Type B pancreatic cell (in vitro differentiated cells): ENCODE data around the gene PNPLA8. TPM values are rescaled to one million over a fixed set of nuclear protein-coding genes. Genes with fewer than 3 reads are reported as not detected.
A peak's percentile ranks its signal among the peaks of the same experiment; 100 is the strongest.

Experiments used
- DNase-seq: peaks from one replicate; pipeline ENCODE4 v3.0.0; 2021; ENCODE audit warnings: mixed read lengths; ENCODE audit not compliant: unreplicated experiment; ENCODE audit errors: extremely low spot score
- H3K27ac Mint-ChIP-seq: 2 replicates; pipeline ENCODE4 v1.8.0; 2021; ENCODE audit warnings: mild to moderate bottlenecking, mixed read lengths
- H3K27me3 Mint-ChIP-seq: 2 replicates; pipeline ENCODE4 v1.8.0; 2021; ENCODE audit warnings: mixed read lengths
- H3K36me3 Mint-ChIP-seq: 2 replicates; pipeline ENCODE4 v1.8.0; 2021; ENCODE audit warnings: mixed read lengths
- H3K4me1 Mint-ChIP-seq: one replicate; pipeline ENCODE4 v1.8.0; 2021; ENCODE audit warnings: mixed read lengths; ENCODE audit not compliant: unreplicated experiment
- H3K4me3 Mint-ChIP-seq: 2 replicates; pipeline ENCODE4 v1.8.0; 2021; ENCODE audit warnings: mild to moderate bottlenecking, mixed read lengths
- H3K9me3 Mint-ChIP-seq: 2 replicates; pipeline ENCODE4 v1.8.0; 2021; ENCODE audit warnings: mixed read lengths
- CTCF ChIP-seq: fragments of 200-600 bp; sonication (generic); conservative IDR thresholded peaks from 2 replicates; pipeline ENCODE4 v1.5.0; 2021; ENCODE audit warnings: antibody characterized with exemption, mild to moderate bottlenecking
- long read RNA-seq: library from polyadenylated mRNA; unstranded; transcript quantifications from one replicate; pipeline ENCODE4 v2.0.0, GENCODE V29; 2020
- total RNA-seq: library from RNA; stranded (reverse); gene quantifications from 2 replicates; pipeline ENCODE4 v1.2.1, GENCODE V29; 2021; ENCODE audit warnings: low replicate concordance

The PNPLA8 gene
- 17.1 and 17.8 TPM in 2 replicates for total RNA-seq
- long read RNA-seq, transcript PNPLA8-208 (10 exons, 3,366 nt), result minor isoform, 7 of 152 reads
- long read RNA-seq, transcript PNPLA8-201 (11 exons, 3,490 nt), result major isoform, 78 of 152 reads
- long read RNA-seq, transcript PNPLA8-206 (10 exons, 3,462 nt), result minor isoform, 36 of 152 reads
- long read RNA-seq, partial matches to known transcripts, result 10 of 152 reads
- long read RNA-seq, other reads (novel, unspliced or antisense), result 21 of 152 reads

- peak; percentile 100 for DNase-seq
- H3K27ac Mint-ChIP-seq, result peak within 1 kb of the TSS; percentile 99
- peak within 1 kb of the TSS; percentile 96 for H3K4me3 Mint-ChIP-seq
- peaks cover 23% of the 10 kb centered on the region for H3K4me1 Mint-ChIP-seq
- H3K36me3 Mint-ChIP-seq, result no peaks in the 10 kb centered on the region
- no peaks in the 10 kb centered on the region for H3K27me3 Mint-ChIP-seq
- no peaks in the 10 kb centered on the region for H3K9me3 Mint-ChIP-seq
- TF ChIP-seq CTCF, result no peak
These were observed at the start of gene PNPLA8 for GRCh38 chr7:108525985-108526767. PNPLA8 (minus strand) TSS chr7:108526135; CDS start chr7:108515491, 10,644 bp downstream.

GRCh38 chr7:108575156-108575555 is 49.2 kb upstream of the PNPLA8 start:
- H3K9me3 Mint-ChIP-seq, result peaks cover 10% of the 10 kb centered on the region
- no peak overlapping the region for H3K27ac Mint-ChIP-seq
- H3K4me1 Mint-ChIP-seq, result peaks cover 18% of the 10 kb centered on the region
- no peak for DNase-seq
- H3K36me3 Mint-ChIP-seq, result peaks cover 30% of the 10 kb centered on the region
- TF ChIP-seq CTCF, result no peak
- H3K27me3 Mint-ChIP-seq, result no peaks in the 10 kb centered on the region
- no peak overlapping the region for H3K4me3 Mint-ChIP-seq

GRCh38 chr7:108572480-108572879 is 46.5 kb upstream of the PNPLA8 start:
- H3K27me3 Mint-ChIP-seq, result no peaks in the 10 kb centered on the region
- no peak overlapping the region for H3K27ac Mint-ChIP-seq
- H3K9me3 Mint-ChIP-seq, result peaks cover 5% of the 10 kb centered on the region
- peaks cover 26% of the 10 kb centered on the region for H3K36me3 Mint-ChIP-seq
- DNase-seq, result no peak
- peaks cover 18% of the 10 kb centered on the region for H3K4me1 Mint-ChIP-seq
- TF ChIP-seq CTCF, result no peak
- peak overlapping the region; percentile 2 for H3K4me3 Mint-ChIP-seq

GRCh38 chr7:108570146-108570755 is 44.3 kb upstream of the PNPLA8 start:
- H3K4me3 Mint-ChIP-seq, result peak overlapping the region; percentile 95
- H3K27me3 Mint-ChIP-seq, result no peaks in the 10 kb centered on the region
- no peaks in the 10 kb centered on the region for H3K9me3 Mint-ChIP-seq
- no peak for TF ChIP-seq CTCF
- no peak for DNase-seq
- peaks cover 15% of the 10 kb centered on the region for H3K4me1 Mint-ChIP-seq
- peak overlapping the region; percentile 99 for H3K27ac Mint-ChIP-seq
- peaks cover 20% of the 10 kb centered on the region for H3K36me3 Mint-ChIP-seq

GRCh38 chr7:108569381-108570145 is 43.6 kb upstream of the PNPLA8 start, which contains the start of the genes DNAJB9 and THAP5:
DNAJB9 (plus strand) TSS chr7:108569874; CDS start chr7:108571727, 1,853 bp downstream.
THAP5 (minus strand) TSS chr7:108569706; CDS start chr7:108569569, 137 bp downstream.
- TF ChIP-seq CTCF, result no peak
- Mint-ChIP-seq H3K4me3 (peak within 1 kb of the TSS; percentile 95), H3K27me3 (no peaks in the 10 kb centered on the region), H3K4me1 (peaks cover 15% of the 10 kb centered on the region), H3K9me3 (no peaks in the 10 kb centered on the region), H3K36me3 (peaks cover 23% of the 10 kb centered on the region), H3K27ac (peak within 1 kb of the TSS; percentile 99)
- peak; percentile 99 for DNase-seq
